HG03280 (cell line): ENCODE results near the gene GIGYF1.
"Not testable (repeated sequence)": the region's sequence is repeated elsewhere in the genome, so short reads cannot be mapped to it uniquely, and the experiment has no call there.

Source experiments
- ATAC-seq: cut with Tn5 transposase; IDR thresholded peaks from one replicate; pipeline ENCODE4 v1.9.1; 2021; ENCODE audit warnings: mild to moderate bottlenecking, moderate library complexity; ENCODE audit not compliant: unreplicated experiment

GIGYF1 gene

DNA sequence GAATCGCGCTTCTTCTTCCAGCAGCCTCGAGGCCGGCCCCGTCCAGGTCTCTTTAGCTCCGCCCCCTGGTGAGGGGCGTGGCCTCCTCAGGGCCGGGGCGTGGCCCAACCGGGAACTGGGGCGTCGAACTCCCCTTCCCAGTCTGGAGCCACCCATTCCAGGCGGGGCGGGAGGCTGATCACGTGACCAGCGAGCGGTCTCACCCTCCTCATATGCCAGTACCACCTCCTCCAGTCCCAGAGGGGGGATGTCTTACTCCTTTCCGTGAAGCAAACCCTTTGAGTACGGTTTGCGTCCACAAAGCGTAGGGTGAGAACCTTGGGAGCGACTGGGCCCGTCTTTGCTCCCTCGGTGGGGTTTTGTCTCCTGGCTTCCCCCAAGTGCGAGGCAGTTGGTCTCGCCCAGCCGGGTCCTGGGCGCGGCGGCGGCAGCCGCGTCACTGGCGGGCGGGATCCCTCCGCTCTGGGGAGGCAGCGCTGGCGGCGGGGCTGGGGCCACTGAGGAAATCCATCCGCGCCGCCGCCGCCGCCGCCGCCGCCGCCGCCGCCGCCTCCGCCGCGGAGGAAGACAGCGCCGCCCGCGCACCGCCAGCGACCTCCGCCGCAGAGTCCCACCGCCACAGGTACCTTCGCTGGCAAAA is 20.6 kb downstream of the GIGYF1 start, which contains the start of gene GNB2:
Gene GNB2, plus strand, starts transcription at position 439 of the 640 bp plus-strand sequence. CDS start 2,526 bp downstream, outside the sequence.
- peak; percentile 61 for ATAC-seq

DNA sequence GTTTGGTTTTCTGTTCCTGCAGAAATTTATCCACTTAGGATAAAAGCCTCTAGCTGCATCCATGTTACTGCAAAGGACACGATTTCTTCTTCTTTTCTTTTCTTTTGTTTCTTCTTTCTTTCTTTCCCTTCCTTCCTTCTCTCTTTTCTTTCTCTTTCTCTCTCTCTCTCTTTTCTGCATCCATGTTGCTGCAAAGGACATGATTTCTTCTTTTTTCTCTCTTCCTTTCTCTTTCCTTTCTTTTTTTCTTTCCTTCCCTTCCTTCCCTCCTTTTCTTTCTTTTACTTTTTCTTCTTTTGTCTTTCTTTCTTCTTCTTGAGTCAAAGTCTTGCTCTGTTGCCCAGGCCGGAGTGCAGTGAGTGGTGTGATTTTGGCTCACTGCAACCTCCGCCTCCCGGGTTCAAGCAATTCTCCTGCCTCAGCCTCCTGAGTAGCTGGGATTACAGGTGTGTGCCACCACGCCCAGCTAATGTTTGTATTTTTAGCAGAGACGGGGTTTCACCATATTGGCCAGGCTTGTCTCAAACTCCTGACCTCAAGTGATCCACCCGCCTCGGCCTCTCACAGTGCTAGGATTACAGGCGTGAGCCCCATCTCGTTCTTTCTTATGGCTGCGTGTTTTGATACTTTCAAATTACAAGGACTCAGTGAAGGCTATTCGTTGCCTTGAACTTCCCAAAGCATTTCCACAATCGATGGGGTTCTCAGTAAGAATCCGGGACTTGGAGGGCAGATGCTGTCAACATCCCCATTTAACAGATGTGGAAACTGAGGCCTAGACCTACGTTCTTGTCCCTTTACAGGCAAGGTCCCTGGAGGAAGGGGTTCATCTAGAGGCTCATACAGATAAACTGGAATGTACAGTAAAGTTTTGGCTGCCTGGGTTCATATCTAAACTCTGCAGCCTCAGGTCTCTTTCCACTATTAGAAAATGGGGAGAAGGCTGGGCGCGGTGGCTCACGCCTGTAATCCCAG is 22.4 kb downstream of the GIGYF1 start:
- no peak for ATAC-seq

DNA sequence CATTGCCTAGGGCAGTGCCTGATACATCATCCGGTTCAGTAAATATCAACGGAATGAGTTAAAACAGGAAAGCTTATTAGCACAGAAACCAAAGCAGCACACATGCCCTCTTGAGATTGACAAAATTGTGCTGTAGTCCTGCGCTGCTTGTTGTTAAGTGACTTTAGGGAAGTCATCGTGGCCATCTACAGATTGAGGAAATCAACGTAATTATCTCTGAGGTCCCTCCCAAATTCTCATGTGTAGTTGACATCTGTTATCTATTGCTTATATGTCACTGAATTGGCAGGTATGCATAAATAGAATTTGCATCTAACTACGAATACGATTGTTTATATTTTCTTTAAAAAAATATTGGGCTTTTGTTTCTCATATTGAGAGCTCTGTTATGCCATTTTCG is 24.0 kb downstream of the GIGYF1 start:
- ATAC-seq, result no peak

DNA sequence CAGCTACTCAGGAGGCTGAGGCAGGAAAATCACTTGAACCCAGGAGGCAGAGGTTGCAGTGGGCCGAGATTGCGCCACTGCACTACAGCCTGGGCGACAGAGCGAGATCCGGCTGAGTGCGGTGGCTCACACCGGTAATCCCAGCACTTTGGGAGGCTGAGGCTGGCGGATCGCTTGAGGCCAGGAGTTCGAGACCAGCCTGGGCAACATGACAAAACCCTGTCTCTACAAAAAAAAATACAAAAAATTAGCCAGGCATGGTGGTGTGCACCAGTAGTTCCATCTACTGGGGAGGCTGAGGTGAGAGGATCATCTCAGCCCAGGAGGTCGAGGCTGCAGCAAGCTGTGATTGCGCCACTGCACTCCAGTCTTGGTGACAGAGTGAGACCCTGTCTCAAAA is 24.9 kb downstream of the GIGYF1 start:
- ATAC-seq, result not testable (repeated sequence)

DNA sequence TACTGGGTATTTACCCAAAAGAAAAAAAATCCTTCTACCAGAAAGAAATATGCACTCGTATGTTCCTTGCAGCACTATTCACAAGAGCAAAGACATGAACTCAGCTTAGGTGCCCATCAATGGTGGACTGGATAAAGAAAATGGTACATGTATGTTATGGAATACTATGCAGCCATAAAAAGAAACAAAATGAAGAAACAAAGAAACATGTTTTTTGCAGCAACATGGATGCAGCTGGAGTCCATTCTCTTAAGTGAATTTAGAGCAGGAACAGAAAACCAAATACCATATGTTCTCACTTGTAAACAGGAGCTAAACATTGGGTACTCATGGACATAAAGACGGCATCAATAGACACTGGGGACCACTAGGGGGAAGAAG is 26.0 kb downstream of the GIGYF1 start:
- ATAC-seq, result no peak

DNA sequence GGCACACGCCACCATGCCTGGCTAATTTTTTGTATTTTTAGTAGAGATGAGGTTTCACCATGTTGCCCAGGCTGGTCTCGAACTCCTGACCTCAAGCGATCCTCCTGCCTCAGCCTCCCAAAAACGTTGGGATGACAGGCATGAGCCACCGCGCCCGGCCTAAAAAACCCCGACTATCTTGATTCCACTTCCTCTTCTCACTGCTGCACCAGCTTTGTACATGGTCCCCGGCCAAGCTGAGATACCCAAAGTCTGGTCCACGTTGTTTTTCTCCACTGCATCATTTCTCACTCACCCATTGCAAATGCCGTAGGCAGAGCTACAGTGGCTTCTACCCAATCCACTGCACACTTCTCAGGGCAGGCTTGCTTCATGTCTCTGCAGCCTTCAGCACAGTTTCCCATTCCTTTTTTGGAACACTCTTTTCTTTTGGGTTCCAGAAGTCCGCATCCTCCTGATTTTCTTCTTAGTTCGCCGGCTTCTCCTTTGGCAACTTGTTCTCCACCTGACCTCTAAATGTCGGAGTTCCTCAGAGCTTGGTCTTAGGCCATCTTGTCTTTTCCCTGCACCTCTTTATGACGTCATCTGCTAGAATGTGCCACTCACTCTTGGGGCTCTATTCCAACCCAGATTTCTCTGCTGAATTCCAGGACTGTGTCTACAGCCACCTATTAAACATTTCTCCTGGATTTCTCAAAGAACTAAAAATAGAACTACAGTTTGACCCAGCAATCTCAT is 26.6 kb downstream of the GIGYF1 start:
- ATAC-seq, result no peak

DNA sequence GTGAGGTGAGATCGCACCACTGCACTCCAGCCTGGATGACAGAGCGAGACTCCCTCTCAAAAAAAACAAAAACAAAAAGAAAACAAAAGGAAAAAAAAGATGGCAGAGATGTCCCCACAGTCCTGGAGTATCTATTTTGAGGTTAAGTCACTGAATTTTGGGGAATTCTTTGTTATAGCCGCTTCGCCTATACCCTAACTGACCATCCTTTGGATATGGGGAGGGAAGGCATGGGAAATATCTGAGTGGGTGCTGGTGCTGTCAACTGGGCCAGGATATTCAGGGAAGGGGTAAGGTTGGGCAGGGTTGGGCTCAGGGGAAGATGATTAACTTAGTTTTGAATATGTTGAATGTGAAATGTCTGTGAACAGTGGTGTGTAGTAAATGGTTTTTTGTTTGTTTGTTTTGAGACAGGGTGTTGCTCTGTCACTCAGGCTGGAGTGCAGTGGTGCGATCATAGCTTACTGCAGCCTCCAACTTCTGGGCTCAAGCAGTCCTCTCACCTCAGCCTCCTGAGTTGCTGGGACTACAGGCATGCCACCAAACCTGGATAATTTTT is 28.8 kb downstream of the GIGYF1 start:
- ATAC-seq, result no peak

DNA sequence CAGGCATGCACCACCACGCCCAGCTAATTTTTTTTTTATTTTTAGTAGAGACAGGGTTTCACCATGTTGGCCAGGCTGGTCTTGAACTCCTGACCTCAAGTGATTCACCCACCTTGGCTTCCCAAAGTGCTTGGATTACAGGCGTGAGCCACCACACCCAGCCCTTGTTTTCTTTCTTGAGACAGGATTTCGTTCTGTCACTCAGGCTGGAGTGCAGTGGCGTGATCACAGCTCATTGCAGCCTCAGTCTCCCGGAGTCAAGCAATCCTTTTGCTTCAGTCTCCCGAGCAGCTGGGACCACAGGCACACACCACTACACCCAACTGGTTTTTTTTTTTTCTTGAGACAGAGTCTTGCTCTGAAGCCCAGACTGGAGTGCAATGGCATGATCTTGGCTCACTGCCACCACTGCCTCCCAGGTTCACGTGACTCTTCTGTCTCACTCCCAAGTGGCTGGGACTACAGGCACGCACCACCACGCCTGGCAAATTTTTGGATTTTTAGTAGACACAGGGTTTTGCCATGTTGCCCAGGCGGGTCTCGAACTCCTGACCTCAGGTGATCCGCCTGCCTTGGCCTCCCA is 31.8 kb downstream of the GIGYF1 start:
- not testable (repeated sequence) for ATAC-seq

DNA sequence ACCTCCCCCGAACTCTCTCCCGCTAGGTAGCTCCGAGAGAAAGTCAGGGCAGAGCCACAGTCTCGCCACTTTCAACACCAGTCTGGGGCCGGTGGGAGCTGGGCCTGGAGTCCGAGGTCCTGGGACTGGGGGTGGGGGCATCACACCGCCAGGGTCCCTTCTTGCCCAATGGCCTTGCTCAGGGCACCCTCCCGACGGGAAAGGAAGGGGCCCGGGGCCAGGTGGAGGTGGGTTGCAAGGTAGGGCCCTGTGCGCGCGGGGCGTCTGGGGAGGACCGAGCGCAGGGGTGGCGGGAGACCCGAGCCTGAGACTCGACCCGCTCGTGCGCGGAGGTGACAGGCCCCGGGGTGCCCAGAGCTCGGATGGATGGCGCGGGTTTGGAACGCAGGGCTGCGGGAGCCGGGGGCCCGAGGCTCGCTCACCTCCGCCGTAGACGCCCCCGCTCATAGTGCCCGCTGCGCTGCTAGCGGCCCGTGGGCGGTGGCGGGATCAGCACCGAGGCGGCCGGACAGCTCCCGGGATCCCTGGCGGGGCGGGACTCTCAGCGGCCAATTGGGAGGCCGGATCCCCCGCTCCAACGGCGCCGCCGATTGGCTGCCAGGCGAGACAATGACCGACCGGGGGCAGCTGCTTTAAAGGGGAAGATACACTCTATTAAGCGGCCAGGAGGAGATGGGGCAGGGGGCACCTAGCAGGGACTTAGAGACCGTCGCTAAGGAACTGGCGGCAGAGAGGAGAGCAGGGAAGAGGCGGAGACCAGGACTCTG is 38.0 kb downstream of the GIGYF1 start, which contains the start of gene ACTL6B:
Gene ACTL6B, minus strand, starts transcription at position 541 of the 767 bp plus-strand sequence. Its CDS starts 94 bp downstream, at position 447.
- ATAC-seq, result no peak

DNA sequence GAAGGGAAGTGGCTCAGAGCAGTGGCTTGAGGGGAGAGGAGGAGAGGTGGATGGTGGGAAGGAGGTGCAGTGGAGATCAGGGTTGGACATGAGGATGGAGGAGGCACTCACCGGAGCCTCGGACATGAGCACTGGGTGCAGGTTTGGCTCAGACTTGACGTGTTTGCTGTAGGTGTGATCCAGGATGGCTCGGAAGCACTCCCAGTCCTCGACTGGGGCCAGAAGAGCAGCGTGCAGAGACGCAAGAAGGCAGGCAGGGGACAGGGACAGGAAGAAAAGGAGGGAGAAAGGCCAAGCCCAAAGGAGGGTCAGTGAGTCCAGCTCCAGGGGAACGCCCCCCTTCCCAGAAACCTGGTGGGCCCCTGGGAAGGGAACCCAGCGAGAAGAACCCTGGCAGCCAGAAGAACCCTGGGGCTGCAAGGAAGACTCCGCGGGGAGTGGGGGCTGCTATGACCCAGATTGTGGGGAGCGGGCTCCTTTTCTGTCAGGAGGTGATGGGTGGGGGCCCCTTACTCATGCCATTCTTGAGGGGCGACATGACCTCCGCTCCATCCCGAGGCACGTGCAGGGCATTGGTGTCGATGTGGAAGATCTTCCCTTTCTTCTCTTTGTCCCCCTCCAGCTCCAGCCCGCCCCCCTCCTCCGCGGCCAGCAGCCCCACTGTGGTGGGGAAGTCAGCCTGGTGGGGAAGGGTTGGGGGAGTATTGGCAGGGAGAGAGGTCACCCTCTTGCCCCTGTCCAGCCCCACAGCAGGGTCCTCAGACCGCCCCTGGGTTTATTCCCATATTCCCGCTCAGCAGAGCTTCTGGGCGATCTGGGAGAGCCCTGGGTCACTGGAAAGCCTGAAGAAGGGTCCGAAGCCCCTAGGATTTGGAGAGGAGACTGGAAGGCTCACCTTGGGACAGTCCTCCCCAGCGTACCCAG is 38.9 kb downstream of the GIGYF1 start:
- no peak for ATAC-seq

DNA sequence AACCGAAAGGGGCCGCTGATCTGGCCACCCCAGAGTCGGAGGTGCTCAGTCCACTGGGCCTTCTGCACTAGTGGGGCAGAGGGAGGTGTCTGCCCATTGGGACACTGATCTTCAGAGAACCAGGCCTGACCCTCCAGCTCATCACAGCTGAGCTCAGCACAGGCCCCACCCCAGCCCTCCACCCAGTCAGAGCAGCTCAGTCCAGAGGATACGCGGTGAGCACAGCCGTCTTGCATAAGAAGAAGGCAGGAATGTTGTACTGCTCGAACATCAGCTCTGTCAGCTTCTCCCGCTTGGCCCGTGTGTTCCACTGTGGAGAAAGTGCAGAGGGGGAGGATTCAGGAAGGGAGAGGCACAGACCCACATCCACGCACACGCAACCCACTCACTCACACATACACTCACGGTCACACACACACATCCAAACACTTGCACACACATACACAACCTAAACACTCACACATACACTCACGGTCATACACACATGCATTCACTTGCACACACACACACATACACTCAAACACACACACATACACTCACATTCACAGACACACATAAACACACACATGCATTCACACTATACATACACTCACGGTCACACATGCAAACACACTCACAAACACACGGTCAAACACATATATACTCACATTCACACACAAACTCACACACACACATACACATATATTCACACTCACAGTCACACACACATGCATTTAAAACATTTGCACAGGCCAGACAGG is 44.1 kb downstream of the GIGYF1 start:
- ATAC-seq, result no peak

DNA sequence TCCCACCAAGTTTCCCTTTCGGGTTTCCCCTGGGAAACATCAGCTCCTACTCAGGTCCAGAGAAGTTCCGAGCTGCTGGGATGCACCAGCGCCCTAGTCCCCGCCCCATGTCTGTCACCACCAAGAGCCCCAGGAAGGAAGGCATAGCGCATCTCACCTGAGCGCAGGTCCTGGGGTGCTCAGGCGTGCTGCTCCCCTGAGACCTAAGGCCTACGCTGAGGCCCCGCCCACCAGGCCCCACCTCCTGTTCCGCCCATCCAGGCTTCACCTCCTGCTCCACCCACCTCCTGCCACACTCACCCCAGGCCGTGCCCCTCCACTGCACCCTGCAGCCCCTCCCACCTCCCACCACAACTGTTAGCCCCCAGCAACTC is 51.5 kb downstream of the GIGYF1 start:
- ATAC-seq, result peak; percentile 89

DNA sequence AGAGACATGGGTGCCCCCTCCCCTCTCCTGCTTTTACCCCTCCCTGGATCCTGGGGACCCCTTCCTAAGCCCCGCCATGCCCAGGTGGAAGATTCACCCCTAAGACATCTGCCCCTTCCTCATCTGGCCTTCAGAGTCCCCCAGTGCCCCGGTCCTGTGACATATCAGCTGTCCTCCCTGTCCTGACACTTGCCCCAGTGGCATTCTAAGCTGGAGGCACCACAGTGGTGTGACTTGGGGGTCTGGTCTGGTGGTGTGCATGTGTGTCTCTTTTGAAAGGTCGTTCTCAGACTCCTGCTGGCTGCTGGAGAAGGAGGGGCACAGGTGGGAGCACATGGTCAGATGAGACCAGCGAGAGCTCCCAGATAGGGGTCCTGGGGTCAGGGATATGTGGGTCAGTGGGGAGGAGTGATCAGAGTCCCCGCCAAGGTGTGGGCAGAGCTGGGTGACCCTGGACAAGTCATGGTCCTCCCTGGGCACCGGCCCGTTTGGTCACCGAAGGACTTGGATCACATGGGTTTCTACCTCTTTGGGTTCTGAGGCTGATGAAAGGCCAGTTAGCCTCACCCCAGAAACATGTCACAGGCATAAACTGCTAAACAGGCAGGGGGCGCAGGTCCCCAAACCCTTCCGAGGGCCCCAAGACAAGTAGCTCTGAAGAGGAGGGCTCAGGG is 52.1 kb downstream of the GIGYF1 start:
- peak; percentile 12 for ATAC-seq

DNA sequence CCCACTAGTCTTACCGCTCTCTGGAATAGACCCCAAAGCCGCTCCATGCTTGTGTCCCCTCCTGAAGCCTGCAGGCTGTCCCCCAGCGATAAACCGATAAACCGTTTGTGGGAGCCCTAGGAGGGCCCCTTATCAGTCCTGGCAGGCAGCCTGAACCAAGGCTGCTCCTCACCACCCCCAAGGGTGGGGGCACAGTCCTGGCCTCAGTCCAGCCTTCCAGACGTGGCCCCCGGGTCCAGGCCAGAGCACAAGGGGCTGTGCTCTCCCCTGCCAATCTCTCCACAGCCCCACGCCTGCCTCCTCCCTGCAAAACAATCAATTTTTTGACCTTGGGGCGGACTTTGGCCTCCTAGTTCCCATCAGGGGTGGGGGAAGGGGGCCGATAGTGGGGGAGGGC is 52.6 kb downstream of the GIGYF1 start, which contains the start of gene TFR2:
Gene TFR2, minus strand, starts transcription at position 90 of the 397 bp plus-strand sequence. Its CDS starts 43 bp downstream, at position 47.
- no peak for ATAC-seq

DNA sequence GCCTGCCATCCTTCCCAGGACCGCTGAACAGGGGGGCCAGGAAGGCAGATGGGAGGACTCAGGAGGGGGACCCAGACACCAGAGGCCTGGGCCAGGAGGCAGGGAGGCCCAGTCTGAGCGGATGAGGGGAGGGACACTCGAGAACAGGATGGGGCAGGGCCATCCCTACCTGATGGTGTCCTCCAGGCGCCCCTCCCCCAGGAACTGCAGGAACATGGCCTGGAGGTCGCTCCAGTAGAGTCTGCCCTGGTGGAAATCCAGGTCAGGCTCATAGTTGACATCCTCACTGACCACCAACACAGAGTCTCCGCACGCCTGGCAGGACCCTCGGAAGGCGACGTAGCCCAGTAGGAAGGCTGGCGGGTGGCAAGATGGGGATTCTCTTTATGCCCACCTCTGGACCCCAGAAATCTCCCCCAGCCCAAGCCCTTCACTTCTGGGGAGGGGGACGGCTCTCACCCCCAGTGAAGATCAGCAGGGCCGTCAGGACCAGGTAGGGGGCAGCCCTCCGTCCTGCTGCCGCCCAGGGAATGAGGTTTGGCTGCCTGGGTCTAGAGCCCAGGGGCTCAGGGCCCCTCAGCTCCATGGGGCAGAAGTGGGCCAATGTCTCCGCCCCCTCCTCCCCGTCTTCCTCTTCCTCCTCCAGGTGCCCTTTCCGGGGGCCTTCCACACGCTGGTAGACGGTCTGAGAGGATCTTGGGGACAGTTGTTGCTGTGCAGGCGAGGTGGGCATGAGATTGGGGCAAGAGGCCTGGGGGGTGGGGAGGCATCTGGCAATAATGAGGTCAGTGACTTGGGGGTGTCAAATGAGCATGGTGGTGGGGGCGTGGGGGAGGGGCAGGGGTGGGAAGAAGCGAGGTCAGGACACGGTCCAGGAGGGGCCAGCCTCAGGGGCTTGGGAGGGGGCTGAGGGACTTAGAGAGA is 53.3 kb downstream of the GIGYF1 start:
- ATAC-seq, result no peak

DNA sequence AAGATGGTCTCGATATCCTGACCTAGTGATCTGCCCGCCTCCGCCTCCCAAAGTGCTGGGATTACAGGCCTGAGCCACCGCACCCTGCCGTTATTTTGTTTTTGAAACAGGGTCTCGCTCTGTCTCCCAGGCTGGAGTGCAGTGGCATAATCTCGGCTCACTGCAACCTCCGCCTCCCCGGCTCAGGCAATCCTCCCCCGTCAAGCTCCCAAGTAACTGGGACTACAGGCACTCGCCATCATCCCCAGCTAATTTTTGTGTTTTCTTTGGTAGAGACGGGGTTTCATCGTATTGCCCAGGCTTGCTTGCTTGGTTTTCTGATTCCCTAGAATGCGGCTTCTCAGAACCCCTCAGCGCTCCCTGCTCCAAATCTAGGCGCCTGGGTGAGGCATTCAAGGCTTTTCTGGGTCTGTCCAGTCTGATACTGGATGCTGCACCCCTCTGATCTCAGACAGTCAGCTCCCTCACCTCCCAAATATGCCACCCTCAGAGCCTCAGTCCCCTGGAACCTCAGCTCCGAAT is 54.0 kb downstream of the GIGYF1 start:
- ATAC-seq, result no peak
